SHP77 (cell line): ENCODE data around the gene SLC4A5.
"Not testable (repeated sequence)": the region's sequence is repeated elsewhere in the genome, so short reads cannot be mapped to it uniquely, and the experiment has no call there.

Experiments used
- DNase-seq, 2 experiments: peaks; one replicate each; lab custom pipeline; 2025; lab: John Stamatoyannopoulos, UW

SLC4A5 gene

GRCh38 chr2:74199275-74199701 lies 143.9 kb downstream of the SLC4A5 start:
- DNase-seq: no peak

GRCh38 chr2:74198461-74199274 lies 144.5 kb downstream of the SLC4A5 start, which contains the start of gene MTHFD2:
TSS of gene MTHFD2 (plus strand) at chr2:74198615. CDS start at chr2:74198642, 27 bp downstream.
- DNase-seq: peak; percentile 89 to 98

GRCh38 chr2:74198023-74198460 lies 145.2 kb downstream of the SLC4A5 start:
- DNase-seq: peak in 1 of 2 experiments; percentile 99

GRCh38 chr2:74197049-74197448 lies 146.2 kb downstream of the SLC4A5 start:
- no peak for DNase-seq

GRCh38 chr2:74194799-74195198 lies 148.4 kb downstream of the SLC4A5 start:
- DNase-seq: no peak

DNA sequence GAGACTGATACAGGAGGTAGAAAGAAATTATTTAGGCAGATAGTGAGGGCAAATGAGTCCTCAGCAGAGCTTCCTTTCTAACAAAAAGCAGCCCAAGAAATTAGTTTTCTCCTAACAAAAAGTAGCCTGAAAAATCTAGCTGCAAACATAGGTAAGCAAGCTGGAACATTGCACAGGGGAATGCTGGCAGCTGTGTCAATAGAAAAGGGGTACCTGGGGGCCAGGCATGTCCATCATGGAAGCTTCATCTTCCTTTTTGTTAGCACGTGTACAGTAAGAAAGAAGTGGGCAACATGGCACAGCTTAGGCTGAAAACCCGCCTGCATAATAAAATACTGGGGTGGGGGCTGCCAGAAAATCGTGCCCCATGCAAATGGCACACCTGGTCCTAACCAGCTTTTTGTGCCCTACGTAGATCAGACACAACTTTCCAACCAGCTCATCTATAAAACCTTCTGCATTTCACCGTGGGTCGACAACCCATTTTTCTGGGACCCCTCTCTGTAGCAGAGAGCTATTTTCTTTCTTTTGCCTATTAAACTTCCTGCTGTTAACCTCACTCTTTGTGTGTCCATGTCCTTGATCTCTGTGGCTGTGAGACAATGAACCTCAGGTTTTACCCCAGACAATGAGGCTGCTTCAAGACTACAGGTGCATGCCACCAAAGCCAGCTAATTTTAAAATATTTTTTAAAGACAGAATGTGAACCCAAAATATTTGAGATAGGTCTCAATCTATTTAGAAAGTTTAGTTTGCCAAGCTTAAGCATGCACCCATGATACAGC lies 151.4 kb downstream of the SLC4A5 start:
- no peak for DNase-seq

GRCh38 chr2:74188696-74189095 lies 154.5 kb downstream of the SLC4A5 start:
- DNase-seq: no peak

- DNase-seq: peak; percentile 42 to 74
Observed at GRCh38 chr2:74188018-74188601, 155.1 kb downstream of the SLC4A5 start.

DNA sequence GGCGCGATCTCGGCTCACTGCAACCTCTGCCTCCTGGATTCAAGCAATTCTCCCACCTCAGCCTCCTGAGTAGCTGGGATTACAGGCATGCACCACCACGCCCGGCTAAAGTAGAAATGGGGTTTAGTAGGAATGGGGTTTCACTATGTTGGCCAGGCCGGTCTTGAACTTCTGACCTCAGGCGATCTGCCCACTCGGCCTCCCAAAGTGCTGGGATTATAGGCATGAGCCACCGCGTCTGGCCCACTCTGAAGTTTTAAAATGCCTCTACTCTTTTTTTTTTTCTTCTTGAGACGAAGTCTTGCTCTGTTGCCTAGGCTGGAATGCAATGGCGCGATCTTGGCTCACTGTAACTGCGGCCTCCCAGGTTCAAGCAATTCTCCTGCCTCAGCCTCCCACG lies 156.5 kb downstream of the SLC4A5 start:
- not testable (repeated sequence) for DNase-seq

- DNase-seq: no peak
Observed at GRCh38 chr2:74186038-74186437, 157.2 kb downstream of the SLC4A5 start.

- no peak for DNase-seq
Observed at GRCh38 chr2:74183878-74184277, 159.3 kb downstream of the SLC4A5 start.

DNA sequence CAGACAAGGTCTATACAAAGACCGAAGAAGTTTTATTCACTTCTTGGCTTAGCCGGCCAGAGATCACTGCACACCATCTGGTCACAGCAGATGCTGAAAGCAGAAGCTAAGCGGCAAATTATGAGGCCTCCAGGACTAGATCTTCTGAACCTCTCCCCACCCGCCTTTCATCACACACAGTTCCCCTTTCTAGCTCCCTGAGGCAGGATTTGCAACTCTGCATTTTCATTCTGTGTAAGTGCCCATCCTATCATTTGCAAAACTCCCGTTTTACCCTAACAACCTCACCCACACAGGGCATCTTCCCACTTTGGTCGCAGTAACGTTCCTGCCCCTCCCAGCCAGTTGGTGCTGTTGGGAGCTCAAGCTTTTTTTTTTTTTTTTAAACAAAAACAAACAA lies 161.5 kb downstream of the SLC4A5 start:
- peak in 1 of 2 experiments; percentile 41 for DNase-seq

- no peak for DNase-seq
Observed at GRCh38 chr2:74179063-74179865, 164.0 kb downstream of the SLC4A5 start.

DNA sequence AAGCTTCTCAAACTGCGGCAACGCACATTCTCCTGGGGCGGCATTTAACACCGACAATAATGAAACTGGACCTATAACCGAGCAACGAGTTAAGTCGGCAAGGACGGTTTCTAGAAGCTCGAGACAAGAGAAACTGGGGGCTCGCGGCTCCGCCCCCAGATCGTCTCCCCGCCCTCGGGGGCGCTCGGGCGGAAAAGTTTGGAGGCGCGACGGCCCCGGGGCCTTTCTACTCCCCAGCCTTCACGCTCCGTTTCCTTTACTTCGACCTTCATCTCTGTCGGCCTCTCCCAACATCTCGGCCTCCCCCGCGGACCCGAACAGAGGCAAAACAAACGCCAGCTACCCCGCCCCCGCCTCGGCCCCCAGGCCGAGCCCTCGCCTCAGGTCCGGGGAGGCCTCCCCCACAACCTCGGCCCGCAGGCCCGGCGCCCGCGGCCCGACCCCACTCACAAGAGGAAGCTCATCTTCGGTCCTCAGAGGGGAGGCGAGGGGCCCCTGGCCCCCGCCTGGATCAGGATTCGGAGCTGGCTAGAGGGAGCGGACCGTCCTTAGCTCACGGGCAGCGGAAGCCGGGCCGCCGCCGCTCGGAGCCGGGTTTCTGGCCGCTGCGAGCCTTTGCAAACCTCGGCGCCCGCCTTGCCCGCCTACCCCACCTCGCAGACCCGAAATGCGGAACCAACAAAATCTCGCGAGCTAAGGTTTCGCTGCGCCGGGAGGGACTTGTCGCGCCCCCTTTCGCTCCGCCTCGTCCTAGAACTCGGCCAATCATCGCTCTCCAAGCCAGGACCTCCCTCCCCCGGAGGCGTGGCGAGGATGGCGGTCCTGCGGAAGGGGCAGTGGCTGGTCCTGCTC lies 164.8 kb downstream of the SLC4A5 start, which contains the start of gene MOB1A:
MOB1A (minus strand) TSS at position 669 of the 852 bp plus-strand sequence; CDS start at position 464, 205 bp downstream.
- DNase-seq: peak; percentile 97

DNA sequence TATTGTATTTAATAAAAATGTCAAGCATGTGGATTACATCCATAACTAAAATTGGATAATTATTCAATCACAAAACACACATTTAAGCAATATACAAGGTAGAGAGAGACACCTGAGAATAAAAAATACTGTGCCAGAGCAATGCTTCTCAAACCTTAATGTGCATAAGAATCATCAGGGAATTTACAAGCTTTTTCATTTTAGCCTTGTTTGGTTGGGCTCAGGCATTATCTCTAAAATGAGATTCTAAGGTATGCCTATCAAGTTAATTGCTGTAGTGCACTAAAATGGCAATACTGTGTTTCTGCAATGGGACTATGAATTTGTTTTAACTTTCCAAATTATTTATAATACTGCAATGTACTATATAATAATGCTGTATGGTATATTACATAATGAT lies 165.5 kb downstream of the SLC4A5 start:
- DNase-seq: no peak

DNA sequence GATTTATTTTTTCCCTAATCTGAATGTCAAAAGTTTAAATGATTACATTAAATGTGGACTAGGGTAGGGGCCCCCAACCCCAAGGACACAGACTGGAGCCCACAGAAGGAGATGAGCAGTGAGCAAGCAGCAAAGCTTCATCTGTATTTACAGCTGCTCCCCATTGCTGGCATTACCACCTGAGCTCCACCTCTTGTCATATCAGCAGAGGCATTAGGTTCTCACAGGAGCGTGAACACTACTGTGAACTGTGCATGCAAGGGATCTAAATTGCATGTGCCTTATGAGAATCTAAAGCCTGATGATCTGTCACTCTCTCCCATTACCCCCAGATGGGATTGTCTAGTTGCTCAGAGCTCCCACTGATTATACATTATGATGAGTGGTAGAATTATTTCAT lies 168.3 kb downstream of the SLC4A5 start:
- no peak for DNase-seq

- DNase-seq: no peak
Observed at GRCh38 chr2:74168739-74169138, 174.5 kb downstream of the SLC4A5 start.
